Panc1 (cell line): Measurements from ENCODE around the gene CD9. TPM values are rescaled to one million over a fixed set of nuclear protein-coding genes. Genes with fewer than 3 reads are reported as not detected.

Experiments used
- ATAC-seq: fragments of 200-7000 bp; cut with Tn5 transposase; 2 replicates; pipeline ENCODE4 v1.9.1; 2020; ENCODE audit warnings: mild to moderate bottlenecking, moderate library complexity
- BruUV-seq: library from RNA; stranded (reverse); fragments of 400-500 nt; replicated peaks from 2 replicates; lab custom pipeline; 2021; lab: Mats Ljungman, UMichigan
- CTCF ChIA-PET: fragments of 300-600 bp; sonication (Branson Sonifier 250); formaldehyde crosslinking; loops from one replicate; lab custom pipeline; 2022; ENCODE audit warnings: antibody characterized with exemption; lab: Charles Lee
- POLR2A ChIA-PET: fragments of 300-600 bp; sonication (Branson Sonifier 250); formaldehyde crosslinking; loops from one replicate; lab custom pipeline; 2022; ENCODE audit warnings: antibody characterized with exemption; lab: Charles Lee
- DNase-seq: peaks from one replicate; pipeline ENCODE4 v3.0.0-alpha.2; 2010; ENCODE audit warnings: low read depth, low spot score
- H3K27ac ChIP-seq: 2 replicates; pipeline ENCODE4 v1.5.1; 2011; ENCODE audit warnings: mild to moderate bottlenecking, low read length, inconsistent platforms
- H3K27me3 ChIP-seq: fragments of 200-500 bp; sonication (Bioruptor generic); 2 replicates; pipeline ENCODE4 v1.6.0; 2014; ENCODE audit warnings: low read length, inconsistent platforms; ENCODE audit not compliant: control insufficient read depth, insufficient read depth
- H3K36me3 ChIP-seq: fragments of 200-500 bp; sonication (Bioruptor generic); 2 replicates; pipeline ENCODE4 v1.5.1; 2014; ENCODE audit warnings: inconsistent platforms, mild to moderate bottlenecking, low read length, moderate library complexity; ENCODE audit not compliant: control insufficient read depth, insufficient read depth
- H3K4me1 ChIP-seq: 2 replicates; pipeline ENCODE4 v1.5.1; 2011; ENCODE audit warnings: inconsistent platforms, mild to moderate bottlenecking, low read length, moderate library complexity; ENCODE audit not compliant: control insufficient read depth, insufficient read depth
- H3K4me3 ChIP-seq, 2 experiments: 2 replicates each; pipeline ENCODE4 v1.5.1; 2011 to 2012; ENCODE audit warnings: low read depth in 2 of 2, low read length in 2 of 2, mild to moderate bottlenecking in 2 of 2, inconsistent platforms in 1 of 2, moderate library complexity in 1 of 2
- H3K9me3 ChIP-seq: fragments of 200-500 bp; sonication (Bioruptor generic); 2 replicates; pipeline ENCODE4 v1.5.1; 2014; ENCODE audit warnings: low read depth, mild to moderate bottlenecking, inconsistent platforms, low read length, moderate library complexity; ENCODE audit not compliant: control insufficient read depth, insufficient read depth
- POLR2AphosphoS5 ChIP-seq: IDR thresholded peaks from 2 replicates; pipeline ENCODE4 v1.6.1; 2012; ENCODE audit warnings: mild to moderate bottlenecking, low read depth, low read length, moderate library complexity
- SIN3A ChIP-seq: IDR thresholded peaks from 2 replicates; pipeline ENCODE4 v1.6.1; 2012; ENCODE audit warnings: low read depth, mild to moderate bottlenecking, low read length, moderate library complexity, borderline replicate concordance; ENCODE audit not compliant: insufficient read depth
- TCF7L2 ChIP-seq: IDR thresholded peaks from 2 replicates; pipeline ENCODE4 v1.6.1; 2011; ENCODE audit warnings: mild to moderate bottlenecking, low read depth, low read length, inconsistent platforms
- in situ Hi-C: cut with HindIII; loops from 2 replicates; pipeline ENCODE4 v1.10.0; 2016; ENCODE audit warnings: low sequenced_read_pairs, low pct_unique_long_range_greater_than_20kb
- intact Hi-C: fragments of 100-400 bp; cut with micrococcal nuclease; formaldehyde crosslinking; loops from one replicate; pipeline ENCODE4 v1.10.0; 2022; ENCODE audit not compliant: unreplicated experiment
- total RNA-seq: library from RNA; stranded (reverse); gene quantifications from one replicate; pipeline ENCODE4 v1.2.1, GENCODE V29; 2021; ENCODE audit not compliant: unreplicated experiment
- TF ChIP-seq, protein P1 (sequence below), 2 experiments: IDR thresholded peaks; 2 replicates each; pipeline ENCODE4 v1.6.1; 2011 to 2012; ENCODE audit warnings: low read depth in 2 of 2, control low read depth in 1 of 2, low read length in 1 of 2, mild to moderate bottlenecking in 1 of 2, moderate library complexity in 1 of 2; ENCODE audit not compliant: insufficient read depth in 1 of 2
- TF ChIP-seq, protein P2 (sequence below): fragments of 450-650 bp; IDR thresholded peaks from 2 replicates; pipeline ENCODE4 v1.5.1; 2017; ENCODE audit warnings: mild to moderate bottlenecking

The CD9 gene
- total RNA-seq, 1 experiment from 2014 or later: 103 TPM

DNA sequence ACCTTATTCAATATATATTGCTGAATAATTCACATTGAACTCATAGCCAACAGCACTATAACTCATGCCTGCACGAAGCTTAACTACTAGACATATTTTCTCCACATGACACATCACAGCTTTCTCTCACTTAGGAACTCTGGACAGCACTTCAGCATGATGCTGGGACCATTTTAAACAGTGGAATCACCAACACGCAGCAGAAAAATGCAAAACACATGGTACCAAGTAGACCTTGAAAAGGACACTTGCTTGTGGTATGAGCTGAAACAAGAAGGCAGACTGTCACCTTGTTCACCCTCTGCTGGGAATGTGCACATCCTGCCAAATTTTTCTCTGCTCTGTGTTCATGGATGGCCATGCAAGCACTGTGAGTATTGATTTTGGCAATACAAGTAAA, 34.8 kb upstream of the CD9 start:
- CTCF ChIA-PET: no interaction called here
- intact Hi-C loops: no loop called here
- in situ Hi-C loops: no loop called here
- no peak for ATAC-seq
- TF ChIP-seq, protein P1, sequence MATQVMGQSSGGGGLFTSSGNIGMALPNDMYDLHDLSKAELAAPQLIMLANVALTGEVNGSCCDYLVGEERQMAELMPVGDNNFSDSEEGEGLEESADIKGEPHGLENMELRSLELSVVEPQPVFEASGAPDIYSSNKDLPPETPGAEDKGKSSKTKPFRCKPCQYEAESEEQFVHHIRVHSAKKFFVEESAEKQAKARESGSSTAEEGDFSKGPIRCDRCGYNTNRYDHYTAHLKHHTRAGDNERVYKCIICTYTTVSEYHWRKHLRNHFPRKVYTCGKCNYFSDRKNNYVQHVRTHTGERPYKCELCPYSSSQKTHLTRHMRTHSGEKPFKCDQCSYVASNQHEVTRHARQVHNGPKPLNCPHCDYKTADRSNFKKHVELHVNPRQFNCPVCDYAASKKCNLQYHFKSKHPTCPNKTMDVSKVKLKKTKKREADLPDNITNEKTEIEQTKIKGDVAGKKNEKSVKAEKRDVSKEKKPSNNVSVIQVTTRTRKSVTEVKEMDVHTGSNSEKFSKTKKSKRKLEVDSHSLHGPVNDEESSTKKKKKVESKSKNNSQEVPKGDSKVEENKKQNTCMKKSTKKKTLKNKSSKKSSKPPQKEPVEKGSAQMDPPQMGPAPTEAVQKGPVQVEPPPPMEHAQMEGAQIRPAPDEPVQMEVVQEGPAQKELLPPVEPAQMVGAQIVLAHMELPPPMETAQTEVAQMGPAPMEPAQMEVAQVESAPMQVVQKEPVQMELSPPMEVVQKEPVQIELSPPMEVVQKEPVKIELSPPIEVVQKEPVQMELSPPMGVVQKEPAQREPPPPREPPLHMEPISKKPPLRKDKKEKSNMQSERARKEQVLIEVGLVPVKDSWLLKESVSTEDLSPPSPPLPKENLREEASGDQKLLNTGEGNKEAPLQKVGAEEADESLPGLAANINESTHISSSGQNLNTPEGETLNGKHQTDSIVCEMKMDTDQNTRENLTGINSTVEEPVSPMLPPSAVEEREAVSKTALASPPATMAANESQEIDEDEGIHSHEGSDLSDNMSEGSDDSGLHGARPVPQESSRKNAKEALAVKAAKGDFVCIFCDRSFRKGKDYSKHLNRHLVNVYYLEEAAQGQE (IDR thresholded peaks at IDR 0.05; ENCODE audit: insufficient read depth in 1 of 2, low read depth in 2 of 2, low read length in 1 of 2): no peak
- TF ChIP-seq TCF7L2 (no peak), SIN3A (no peak), POLR2AphosphoS5 (no peak)
- TF ChIP-seq, protein P2, sequence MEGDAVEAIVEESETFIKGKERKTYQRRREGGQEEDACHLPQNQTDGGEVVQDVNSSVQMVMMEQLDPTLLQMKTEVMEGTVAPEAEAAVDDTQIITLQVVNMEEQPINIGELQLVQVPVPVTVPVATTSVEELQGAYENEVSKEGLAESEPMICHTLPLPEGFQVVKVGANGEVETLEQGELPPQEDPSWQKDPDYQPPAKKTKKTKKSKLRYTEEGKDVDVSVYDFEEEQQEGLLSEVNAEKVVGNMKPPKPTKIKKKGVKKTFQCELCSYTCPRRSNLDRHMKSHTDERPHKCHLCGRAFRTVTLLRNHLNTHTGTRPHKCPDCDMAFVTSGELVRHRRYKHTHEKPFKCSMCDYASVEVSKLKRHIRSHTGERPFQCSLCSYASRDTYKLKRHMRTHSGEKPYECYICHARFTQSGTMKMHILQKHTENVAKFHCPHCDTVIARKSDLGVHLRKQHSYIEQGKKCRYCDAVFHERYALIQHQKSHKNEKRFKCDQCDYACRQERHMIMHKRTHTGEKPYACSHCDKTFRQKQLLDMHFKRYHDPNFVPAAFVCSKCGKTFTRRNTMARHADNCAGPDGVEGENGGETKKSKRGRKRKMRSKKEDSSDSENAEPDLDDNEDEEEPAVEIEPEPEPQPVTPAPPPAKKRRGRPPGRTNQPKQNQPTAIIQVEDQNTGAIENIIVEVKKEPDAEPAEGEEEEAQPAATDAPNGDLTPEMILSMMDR: no peak
- POLR2A ChIA-PET: interaction anchor here (0.7 kb wide), 1 partner anchor 11 kb away, joined by 14 read pairs; no protein-coding TSS in a partner anchor
- Histone ChIP-seq H3K27me3 (no peaks in the 10 kb centered on the region), H3K9me3 (no peaks in the 10 kb centered on the region), H3K27ac (no peak overlapping the region), H3K4me3 (no peak overlapping the region), H3K4me1 (peaks cover 6% of the 10 kb centered on the region), H3K36me3 (no peaks in the 10 kb centered on the region)
- no peak for DNase-seq
- no TSS peak for BruUV-seq

DNA sequence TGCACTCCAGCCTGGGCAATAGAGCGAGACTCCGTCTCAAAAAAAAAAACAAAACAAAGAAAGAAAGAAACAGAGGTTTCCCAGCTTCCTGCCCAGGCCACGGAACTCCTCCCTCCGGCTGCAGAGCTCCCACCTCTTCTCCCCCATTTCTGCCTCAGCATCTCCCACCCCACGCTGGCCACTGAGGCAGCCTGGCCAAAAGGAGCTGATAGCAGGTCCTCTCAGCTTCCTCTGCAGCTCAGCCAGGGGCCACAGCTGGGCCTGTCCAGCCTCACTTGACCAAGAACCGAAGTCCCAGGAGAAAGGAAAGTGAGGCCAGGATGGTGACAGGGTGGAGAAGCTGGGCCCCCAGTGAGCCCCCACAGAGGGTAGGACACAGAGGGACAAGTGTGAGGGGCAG, 33.4 kb upstream of the CD9 start:
- no peaks in the 10 kb centered on the region for H3K36me3 ChIP-seq
- no peaks in the 10 kb centered on the region for H3K27me3 ChIP-seq
- DNase-seq (no peak), ATAC-seq (no peak)
- H3K27ac ChIP-seq: 0 out of 2 replicates have a peak overlapping the region, but pooled peaks have one; percentile 7
- intact Hi-C loops: no loop called here
- H3K9me3 ChIP-seq: no peaks in the 10 kb centered on the region
- TF ChIP-seq SIN3A (no peak), POLR2AphosphoS5 (no peak)
- TF ChIP-seq, protein P1 (IDR thresholded peaks at IDR 0.05; ENCODE audit: insufficient read depth in 1 of 2, low read depth in 2 of 2, low read length in 1 of 2): no peak
- TF ChIP-seq, protein P2: no peak
- POLR2A ChIA-PET: no interaction called here
- no TSS peak for BruUV-seq
- in situ Hi-C loops: no loop called here
- CTCF ChIA-PET: no interaction called here
- H3K4me1 ChIP-seq: peaks cover 6% of the 10 kb centered on the region
- H3K4me3 ChIP-seq: no peak overlapping the region
